Stimulated activated CD4-positive, alpha-beta T cell treated with anti-CD3 and anti-CD28 coated beads, Interleukin-4, amount 100 ng/mL, for 4 hours (primary cell): ENCODE data around the gene LCK.
A peak's percentile ranks its signal among the peaks of the same experiment; 100 is the strongest.

ENCODE experiments used
- DNase-seq, 2 experiments: peaks; one replicate each; pipeline ENCODE4 v3.0.0-alpha.2; 2020

The LCK gene

GRCh38 chr1:32250893-32251716, at the start of gene LCK:
TSS of gene LCK (plus strand) at chr1:32251265. CDS start at chr1:32274330, 23,065 bp downstream.
- DNase-seq, result peak; percentile 68 to 69

- no peak for DNase-seq
These were observed 46.1 kb upstream of the LCK start for GRCh38 chr1:32204943-32205361.

- DNase-seq, result peak; percentile 82 to 85
These were observed 45.4 kb upstream of the LCK start, which contains the start of gene IQCC for GRCh38 chr1:32205401-32206370. TSS of gene IQCC (plus strand) at chr1:32205671. CDS start at chr1:32205682, 11 bp downstream.

- no peak for DNase-seq
These were observed 42.6 kb upstream of the LCK start for GRCh38 chr1:32208469-32208868.

- DNase-seq, result no peak
These were observed 42.2 kb upstream of the LCK start, which contains the start of gene DCDC2B for GRCh38 chr1:32208891-32209328. TSS of gene DCDC2B (plus strand) at chr1:32209089. CDS start at chr1:32209094, 5 bp downstream.

- peak; percentile 54 for DNase-seq
These were observed 35.2 kb upstream of the LCK start for GRCh38 chr1:32215629-32216480.

- no peak for DNase-seq
These were observed 34.5 kb upstream of the LCK start for GRCh38 chr1:32216566-32216965.

GRCh38 chr1:32219022-32219421, 32.0 kb upstream of the LCK start:
- DNase-seq, result no peak

GRCh38 chr1:32220746-32221580, 30.1 kb upstream of the LCK start:
- no peak for DNase-seq

- no peak for DNase-seq
These were observed 29.5 kb upstream of the LCK start for GRCh38 chr1:32221581-32221979.

- peak; percentile 84 to 93 for DNase-seq
These were observed 28.9 kb upstream of the LCK start, which contains the start of the genes EIF3I and TMEM234 for GRCh38 chr1:32221980-32222755. TSS of gene EIF3I (plus strand) at chr1:32222407. CDS start at chr1:32222442, 35 bp downstream. TSS of gene TMEM234 (minus strand) at chr1:32222353. CDS start at chr1:32222322, 31 bp downstream.

GRCh38 chr1:32223683-32224082, 27.4 kb upstream of the LCK start:
- DNase-seq, result no peak

GRCh38 chr1:32224285-32224684, 26.8 kb upstream of the LCK start:
- no peak for DNase-seq

GRCh38 chr1:32228771-32229170, 22.3 kb upstream of the LCK start:
- no peak for DNase-seq

- DNase-seq, result no peak
These were observed 19.1 kb upstream of the LCK start for GRCh38 chr1:32231843-32232432.

- no peak for DNase-seq
These were observed 18.3 kb upstream of the LCK start for GRCh38 chr1:32232558-32233304.

- DNase-seq, result no peak
These were observed 16.3 kb upstream of the LCK start for GRCh38 chr1:32234792-32235191.

GRCh38 chr1:32239337-32239736, 11.7 kb upstream of the LCK start:
- no peak for DNase-seq

- DNase-seq, result no peak
These were observed 11.3 kb upstream of the LCK start for GRCh38 chr1:32239790-32240139.
